ENCODE results near the gene OCA2.

- TF ChIP-seq, protein P1, sequence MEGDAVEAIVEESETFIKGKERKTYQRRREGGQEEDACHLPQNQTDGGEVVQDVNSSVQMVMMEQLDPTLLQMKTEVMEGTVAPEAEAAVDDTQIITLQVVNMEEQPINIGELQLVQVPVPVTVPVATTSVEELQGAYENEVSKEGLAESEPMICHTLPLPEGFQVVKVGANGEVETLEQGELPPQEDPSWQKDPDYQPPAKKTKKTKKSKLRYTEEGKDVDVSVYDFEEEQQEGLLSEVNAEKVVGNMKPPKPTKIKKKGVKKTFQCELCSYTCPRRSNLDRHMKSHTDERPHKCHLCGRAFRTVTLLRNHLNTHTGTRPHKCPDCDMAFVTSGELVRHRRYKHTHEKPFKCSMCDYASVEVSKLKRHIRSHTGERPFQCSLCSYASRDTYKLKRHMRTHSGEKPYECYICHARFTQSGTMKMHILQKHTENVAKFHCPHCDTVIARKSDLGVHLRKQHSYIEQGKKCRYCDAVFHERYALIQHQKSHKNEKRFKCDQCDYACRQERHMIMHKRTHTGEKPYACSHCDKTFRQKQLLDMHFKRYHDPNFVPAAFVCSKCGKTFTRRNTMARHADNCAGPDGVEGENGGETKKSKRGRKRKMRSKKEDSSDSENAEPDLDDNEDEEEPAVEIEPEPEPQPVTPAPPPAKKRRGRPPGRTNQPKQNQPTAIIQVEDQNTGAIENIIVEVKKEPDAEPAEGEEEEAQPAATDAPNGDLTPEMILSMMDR (IDR thresholded peaks at IDR 0.05; ENCODE audit: low read length), result no peak
- TF ChIP-seq EZH2 (IDR thresholded peaks at IDR 0.05; ENCODE audit: borderline replicate concordance, low read length), result no peak
These were observed 72.9 kb downstream of the OCA2 start for GRCh38 chr15:28026221-28026620.
